ENCODE measurements around the gene DPP9.
A peak's percentile ranks its signal among the peaks of the same experiment; 100 is the strongest.

DPP9 gene

GRCh38 chr19:4650159-4650558 is 73.5 kb downstream of the DPP9 start:
- Histone ChIP-seq H3K4me3 (replicated peaks; ENCODE audit: low read depth, low read length) (no peak overlapping the region), H3K27me3 (replicated peaks; ENCODE audit: control insufficient read depth, insufficient read depth, low read length) (no peaks in the 10 kb centered on the region)

GRCh38 chr19:4649392-4650047 is 74.1 kb downstream of the DPP9 start:
- peaks cover 10% of the 10 kb centered on the region for H3K36me3 ChIP-seq (ENCODE audit: control insufficient read depth, insufficient read depth, low read length)
- no peak for TF ChIP-seq CTCF (IDR thresholded peaks at IDR 0.05; ENCODE audit: insufficient read depth, low read length, poor library complexity, severe bottlenecking)
- DNase-seq (ENCODE audit: extremely low read depth, insufficient read length) = no peak
- no peaks in the 10 kb centered on the region for H3K27me3 ChIP-seq (replicated peaks; ENCODE audit: control insufficient read depth, insufficient read depth, low read length)
- no peak overlapping the region for H3K4me3 ChIP-seq (replicated peaks; ENCODE audit: low read depth, low read length)

More at GRCh38 chr19:4650159-4650558, 73.5 kb downstream of the DPP9 start:
- peaks cover 10% of the 10 kb centered on the region for H3K36me3 ChIP-seq (ENCODE audit: control insufficient read depth, insufficient read depth, low read length)
- no peak for TF ChIP-seq CTCF (IDR thresholded peaks at IDR 0.05; ENCODE audit: insufficient read depth, low read length, poor library complexity, severe bottlenecking)
- no peak for DNase-seq (ENCODE audit: extremely low read depth, insufficient read length)

GRCh38 chr19:4647676-4648644 is 75.7 kb downstream of the DPP9 start:
- no peak for DNase-seq (ENCODE audit: extremely low read depth, insufficient read length)
- peak; percentile 29 for TF ChIP-seq CTCF (IDR thresholded peaks at IDR 0.05; ENCODE audit: insufficient read depth, low read length, poor library complexity, severe bottlenecking)
- H3K36me3 ChIP-seq (ENCODE audit: control insufficient read depth, insufficient read depth, low read length) = peaks cover 7% of the 10 kb centered on the region
- H3K27me3 ChIP-seq (replicated peaks; ENCODE audit: control insufficient read depth, insufficient read depth, low read length) = no peaks in the 10 kb centered on the region
- H3K4me3 ChIP-seq (replicated peaks; ENCODE audit: low read depth, low read length) = no peak overlapping the region

- Histone ChIP-seq H3K27me3 (replicated peaks; ENCODE audit: control insufficient read depth, insufficient read depth, low read length) (no peaks in the 10 kb centered on the region), H3K4me3 (replicated peaks; ENCODE audit: low read depth, low read length) (no peak overlapping the region), H3K36me3 (ENCODE audit: control insufficient read depth, insufficient read depth, low read length) (peaks cover 3% of the 10 kb centered on the region)
- TF ChIP-seq CTCF (IDR thresholded peaks at IDR 0.05; ENCODE audit: insufficient read depth, low read length, poor library complexity, severe bottlenecking) = no peak
- DNase-seq (ENCODE audit: extremely low read depth, insufficient read length) = no peak
These were observed 77.9 kb downstream of the DPP9 start for GRCh38 chr19:4645718-4646117.

GRCh38 chr19:4642625-4643024 is 81.0 kb downstream of the DPP9 start:
- no peaks in the 10 kb centered on the region for H3K36me3 ChIP-seq (ENCODE audit: control insufficient read depth, insufficient read depth, low read length)
- no peak overlapping the region for H3K4me3 ChIP-seq (replicated peaks; ENCODE audit: low read depth, low read length)
- no peak for TF ChIP-seq CTCF (IDR thresholded peaks at IDR 0.05; ENCODE audit: insufficient read depth, low read length, poor library complexity, severe bottlenecking)
- DNase-seq (ENCODE audit: extremely low read depth, insufficient read length) = no peak
- no peaks in the 10 kb centered on the region for H3K27me3 ChIP-seq (replicated peaks; ENCODE audit: control insufficient read depth, insufficient read depth, low read length)
